Osteoblast (primary cell): ENCODE data around the gene PCDHGB4. TPM values are rescaled to one million over a fixed set of nuclear protein-coding genes. Genes with fewer than 3 reads are reported as not detected.
A peak's percentile ranks its signal among the peaks of the same experiment; 100 is the strongest.

ENCODE experiments used
- DNase-seq: peaks from one replicate; pipeline ENCODE4 v3.0.0; 2011; ENCODE audit warnings: low spot score, mixed read lengths; ENCODE audit not compliant: insufficient read length; ENCODE audit errors: missing footprints
- H2AFZ ChIP-seq: 2 replicates; pipeline ENCODE4 v1.6.0; 2011; ENCODE audit warnings: mild to moderate bottlenecking, low read length
- H3K27ac ChIP-seq: 2 replicates; pipeline ENCODE4 v1.5.1; 2011; ENCODE audit warnings: mild to moderate bottlenecking, low read depth, low read length, moderate library complexity
- H3K27me3 ChIP-seq: 2 replicates; pipeline ENCODE4 v1.6.0; 2012; ENCODE audit warnings: mild to moderate bottlenecking, control low read depth, inconsistent platforms, low read length, moderate library complexity; ENCODE audit not compliant: insufficient read depth
- H3K36me3 ChIP-seq: 2 replicates; pipeline ENCODE4 v1.5.1; 2011; ENCODE audit warnings: mild to moderate bottlenecking, low read length, control low read depth, moderate library complexity; ENCODE audit not compliant: insufficient read depth
- H3K4me1 ChIP-seq: 2 replicates; pipeline ENCODE4 v1.5.1; 2011; ENCODE audit warnings: mild to moderate bottlenecking, low read length, control low read depth, moderate library complexity; ENCODE audit not compliant: insufficient read depth
- H3K4me2 ChIP-seq: 2 replicates; pipeline ENCODE4 v1.6.0; 2011; ENCODE audit warnings: mild to moderate bottlenecking, low read length; ENCODE audit not compliant: insufficient read depth
- H3K4me3 ChIP-seq: fragments of 200-600 bp; sonication (generic); 3 replicates; pipeline ENCODE4 v1.5.1; 2012; ENCODE audit warnings: mild to moderate bottlenecking, low read length, inconsistent platforms; ENCODE audit not compliant: insufficient read depth
- H3K79me2 ChIP-seq: 2 replicates; pipeline ENCODE4 v1.6.0; 2012; ENCODE audit warnings: mild to moderate bottlenecking, low read length, control low read depth, inconsistent platforms; ENCODE audit not compliant: insufficient read depth
- H3K9me3 ChIP-seq: 2 replicates; pipeline ENCODE4 v1.5.1; 2011; ENCODE audit warnings: low read depth, low read length, control low read depth
- H4K20me1 ChIP-seq: 2 replicates; pipeline ENCODE4 v1.6.0; 2012; ENCODE audit warnings: mild to moderate bottlenecking, low read length, control low read depth; ENCODE audit not compliant: insufficient read depth
- CTCF ChIP-seq: IDR thresholded peaks from 2 replicates; pipeline ENCODE4 v1.5.1; 2011; ENCODE audit warnings: mild to moderate bottlenecking, low read depth, low read length, moderate library complexity; ENCODE audit errors: extremely low read depth
- total RNA-seq: library from RNA; depleted of rRNA; stranded (reverse); fragments of >200 nt; gene quantifications from 2 replicates; pipeline ENCODE4 v1.2.3, GENCODE V29; 2012

PCDHGB4 gene
- total RNA-seq, 1 donor, result 15.9 TPM

GRCh38 chr5:141398608-141399007 lies 11.1 kb downstream of the PCDHGB4 start:
- Histone ChIP-seq H3K4me1 (no peaks in the 10 kb centered on the region), H4K20me1 (no peaks in the 10 kb centered on the region), H3K36me3 (peaks cover 4% of the 10 kb centered on the region), H3K9me3 (peaks cover 21% of the 10 kb centered on the region), H3K27me3 (no peaks in the 10 kb centered on the region), H3K27ac (no peak overlapping the region), H3K79me2 (no peaks in the 10 kb centered on the region), H3K4me2 (no peak overlapping the region), H3K4me3 (peak overlapping the region; percentile 51), H2AFZ (no peak overlapping the region)
- DNase-seq, result no peak
- TF ChIP-seq CTCF, result no peak

GRCh38 chr5:141399555-141400258 lies 12.2 kb downstream of the PCDHGB4 start:
- Histone ChIP-seq H3K9me3 (peaks cover 18% of the 10 kb centered on the region), H3K27me3 (no peaks in the 10 kb centered on the region), H4K20me1 (no peaks in the 10 kb centered on the region), H3K4me2 (no peak overlapping the region), H3K36me3 (peaks cover 4% of the 10 kb centered on the region), H3K79me2 (no peaks in the 10 kb centered on the region), H3K27ac (no peak overlapping the region), H2AFZ (no peak overlapping the region), H3K4me3 (peak overlapping the region; percentile 50), H3K4me1 (no peaks in the 10 kb centered on the region)
- DNase-seq, result no peak
- TF ChIP-seq CTCF, result no peak

GRCh38 chr5:141402553-141403243 lies 15.2 kb downstream of the PCDHGB4 start, which contains the start of gene PCDHGA9:
PCDHGA9 (plus strand) TSS chr5:141402778; CDS start chr5:141402953, 175 bp downstream.
- H3K4me1 ChIP-seq, result no peaks in the 10 kb centered on the region
- TF ChIP-seq CTCF, result peak; percentile 40
- no peaks in the 10 kb centered on the region for H3K79me2 ChIP-seq
- no peaks in the 10 kb centered on the region for H3K27me3 ChIP-seq
- peak within 1 kb of the TSS; percentile 46 for H2AFZ ChIP-seq
- H3K27ac ChIP-seq, result no peak within 1 kb of the TSS
- peaks cover 18% of the 10 kb centered on the region for H3K9me3 ChIP-seq
- peak within 1 kb of the TSS; percentile 61 for H3K4me2 ChIP-seq
- peaks cover 4% of the 10 kb centered on the region for H3K36me3 ChIP-seq
- DNase-seq, result no peak
- peak within 1 kb of the TSS; percentile 58 for H3K4me3 ChIP-seq
- peaks cover 3% of the 10 kb centered on the region for H4K20me1 ChIP-seq

GRCh38 chr5:141403387-141403786 lies 15.9 kb downstream of the PCDHGB4 start:
- Histone ChIP-seq H3K27me3 (no peaks in the 10 kb centered on the region), H4K20me1 (peaks cover 3% of the 10 kb centered on the region), H3K4me1 (no peaks in the 10 kb centered on the region), H2AFZ (no peak overlapping the region), H3K9me3 (peaks cover 18% of the 10 kb centered on the region), H3K27ac (no peak overlapping the region), H3K36me3 (peaks cover 4% of the 10 kb centered on the region), H3K4me3 (peak overlapping the region; percentile 58), H3K79me2 (no peaks in the 10 kb centered on the region), H3K4me2 (peak overlapping the region; percentile 61)
- DNase-seq, result no peak
- TF ChIP-seq CTCF, result no peak
